Superior temporal gyrus (tissue), 1 donor: ENCODE measurements around the gene BLMH.

ENCODE experiments used
- DNase-seq: peaks from one replicate; pipeline ENCODE4 v3.0.0-alpha.2; 2016; ENCODE audit errors: extremely low spot score

The BLMH gene, protein sequence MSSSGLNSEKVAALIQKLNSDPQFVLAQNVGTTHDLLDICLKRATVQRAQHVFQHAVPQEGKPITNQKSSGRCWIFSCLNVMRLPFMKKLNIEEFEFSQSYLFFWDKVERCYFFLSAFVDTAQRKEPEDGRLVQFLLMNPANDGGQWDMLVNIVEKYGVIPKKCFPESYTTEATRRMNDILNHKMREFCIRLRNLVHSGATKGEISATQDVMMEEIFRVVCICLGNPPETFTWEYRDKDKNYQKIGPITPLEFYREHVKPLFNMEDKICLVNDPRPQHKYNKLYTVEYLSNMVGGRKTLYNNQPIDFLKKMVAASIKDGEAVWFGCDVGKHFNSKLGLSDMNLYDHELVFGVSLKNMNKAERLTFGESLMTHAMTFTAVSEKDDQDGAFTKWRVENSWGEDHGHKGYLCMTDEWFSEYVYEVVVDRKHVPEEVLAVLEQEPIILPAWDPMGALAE

DNA sequence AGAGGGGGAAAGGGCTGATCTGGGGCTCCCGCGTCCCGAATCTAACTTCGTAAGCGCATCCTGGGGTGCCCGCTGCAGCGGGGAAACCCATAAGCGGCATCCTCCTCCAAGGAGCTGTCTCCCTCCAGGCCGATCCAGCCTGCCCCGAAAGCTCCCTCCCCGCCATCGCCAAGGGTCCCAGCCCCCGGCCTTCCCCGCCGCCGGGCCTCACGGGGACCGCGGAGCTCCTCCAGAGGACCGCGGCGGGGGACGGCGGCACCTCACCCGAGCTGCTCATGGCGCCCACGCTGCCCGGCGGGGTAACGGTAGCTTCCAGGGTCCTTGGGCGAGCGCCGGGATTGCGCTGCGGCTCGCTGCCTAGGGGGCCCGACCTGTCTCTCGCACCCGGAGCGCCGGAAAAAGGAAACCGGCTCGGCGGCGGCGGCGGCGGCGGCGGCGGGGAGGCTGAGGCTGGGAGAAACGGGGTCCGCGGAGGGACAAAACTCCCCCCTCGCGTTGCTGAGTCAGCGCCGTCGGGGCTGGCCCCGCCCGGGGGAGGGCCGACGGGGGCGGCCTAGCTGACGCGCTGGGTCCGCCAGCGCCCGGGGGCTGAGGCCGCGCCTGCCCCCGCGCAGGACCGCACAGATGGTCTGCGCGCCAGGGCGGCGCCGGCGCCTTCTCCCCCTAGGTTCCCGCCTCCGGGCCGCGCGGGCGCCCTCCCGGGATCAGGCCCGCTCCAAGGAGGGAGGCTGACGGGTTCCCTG is at the start of gene BLMH:
Gene BLMH, minus strand, starts transcription at position 402 of the 743 bp plus-strand sequence. Its CDS starts 125 bp downstream, at position 277.
- peak; percentile 73 for DNase-seq

- DNase-seq: no peak
Measured at GRCh38 chr17:30340801-30341356, 49.1 kb upstream of the BLMH start.

DNA sequence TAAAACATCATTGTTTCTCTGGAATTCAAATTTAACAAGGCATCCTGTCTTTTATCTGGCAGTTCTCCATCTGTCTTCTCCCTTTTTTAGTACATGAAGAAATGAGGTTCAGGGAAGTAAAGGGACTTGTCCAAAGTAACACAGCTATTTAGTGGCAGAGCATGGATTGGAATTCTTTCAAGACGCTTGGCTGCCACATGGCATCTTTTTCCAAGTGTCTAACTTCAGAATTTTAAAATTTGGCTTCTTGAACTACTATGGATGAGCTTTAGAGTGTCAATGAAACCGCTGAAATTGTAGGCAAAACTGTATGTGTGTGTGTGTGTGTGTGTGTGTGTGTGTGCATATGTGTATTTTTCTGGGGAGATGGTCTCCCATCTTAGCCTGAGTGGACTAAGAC is 47.3 kb upstream of the BLMH start:
- no peak for DNase-seq

DNA sequence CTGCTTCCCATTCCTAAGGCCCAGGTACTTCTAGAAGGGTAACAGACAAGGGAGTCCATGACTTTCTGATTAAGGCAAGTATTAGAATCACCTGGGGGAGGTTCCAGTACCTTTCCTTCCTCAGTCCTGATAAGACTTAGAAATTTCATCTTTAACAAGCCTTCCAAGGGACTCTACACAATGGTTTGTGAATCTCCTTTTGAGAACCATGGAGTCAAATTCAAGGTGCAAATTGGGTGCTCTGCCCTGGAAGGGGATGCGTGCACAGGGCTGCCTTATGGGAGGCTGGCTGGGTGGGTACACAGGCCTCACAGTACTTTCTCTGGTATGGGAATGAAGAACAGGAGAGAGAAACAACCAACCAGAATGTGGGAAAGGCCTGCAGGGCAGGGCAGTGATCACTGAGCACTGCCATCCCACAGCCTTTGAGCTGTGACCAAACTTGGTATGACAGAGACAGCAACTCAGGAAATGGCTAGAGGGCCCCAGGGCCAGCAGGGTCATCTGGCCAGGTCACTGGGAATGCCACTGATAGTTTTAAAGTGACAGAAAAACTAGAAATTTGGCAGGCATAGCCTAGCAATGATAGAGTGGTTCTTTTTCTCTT is 45.8 kb upstream of the BLMH start:
- DNase-seq: no peak

- no peak for DNase-seq
Measured at GRCh38 chr17:30336369-30337171, 44.8 kb upstream of the BLMH start.

DNA sequence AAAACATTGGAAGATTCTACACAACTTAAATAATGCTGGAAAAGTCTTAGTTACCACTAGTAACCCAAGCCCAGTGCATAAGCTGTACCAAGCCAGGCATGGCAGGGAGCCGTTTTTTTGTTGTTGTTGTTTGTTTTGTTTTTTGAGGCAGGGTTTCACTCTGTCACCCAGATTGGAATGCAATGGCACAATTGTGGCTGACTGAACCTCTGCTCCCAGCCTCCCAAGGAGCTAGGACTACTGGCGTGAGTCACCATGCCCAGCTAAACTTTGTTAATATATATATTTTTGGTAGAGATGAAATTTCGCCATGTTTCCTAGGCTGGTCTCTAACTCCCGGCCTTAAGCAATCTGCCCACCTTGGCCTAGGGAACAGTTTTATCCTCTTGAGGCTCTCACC is 42.7 kb upstream of the BLMH start:
- DNase-seq: no peak

- no peak for DNase-seq
Measured at GRCh38 chr17:30333503-30334360, 42.0 kb upstream of the BLMH start, which contains the start of gene TMIGD1. TSS of gene TMIGD1 (minus strand) at chr17:30334057. CDS start at chr17:30332133, 1,924 bp downstream.

GRCh38 chr17:30332057-30332542 is 40.4 kb upstream of the BLMH start:
- no peak for DNase-seq

DNA sequence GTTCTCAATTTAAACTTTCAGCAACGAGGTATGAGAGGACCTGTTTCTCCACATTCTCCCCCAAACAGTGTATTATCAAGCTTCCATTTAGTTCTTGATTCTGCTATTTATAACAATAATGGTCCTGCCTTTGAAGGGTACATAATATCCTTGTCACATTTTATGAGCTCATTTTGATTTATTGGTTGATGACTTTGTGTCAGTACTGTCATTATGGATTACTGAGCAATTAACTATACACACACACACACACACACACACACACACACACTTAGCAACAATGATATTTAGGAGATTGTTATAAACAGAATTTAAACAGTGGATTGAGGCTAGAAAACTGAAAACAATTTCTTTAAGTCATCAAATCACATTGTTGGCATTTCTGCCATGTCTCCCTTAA is 35.1 kb upstream of the BLMH start:
- no peak for DNase-seq

DNA sequence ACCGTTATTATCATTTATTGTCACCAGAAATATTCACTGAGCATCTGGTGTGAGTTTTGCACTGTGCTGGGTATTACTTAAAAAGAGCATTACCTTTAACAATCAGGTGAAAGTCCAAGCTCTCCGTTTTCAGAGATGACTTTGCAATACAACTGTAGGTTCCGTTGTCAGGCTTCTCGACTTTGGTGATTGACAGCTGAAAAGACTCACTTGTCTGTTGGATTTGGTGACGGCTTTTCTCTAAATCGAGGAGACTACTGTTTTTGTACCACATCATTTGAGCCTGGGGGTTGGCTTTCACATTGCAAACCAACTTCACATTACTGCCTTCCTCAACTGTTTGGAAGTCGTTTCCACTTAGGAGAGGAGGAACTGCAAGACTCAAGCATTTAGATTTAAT is 33.0 kb upstream of the BLMH start:
- DNase-seq: no peak

DNA sequence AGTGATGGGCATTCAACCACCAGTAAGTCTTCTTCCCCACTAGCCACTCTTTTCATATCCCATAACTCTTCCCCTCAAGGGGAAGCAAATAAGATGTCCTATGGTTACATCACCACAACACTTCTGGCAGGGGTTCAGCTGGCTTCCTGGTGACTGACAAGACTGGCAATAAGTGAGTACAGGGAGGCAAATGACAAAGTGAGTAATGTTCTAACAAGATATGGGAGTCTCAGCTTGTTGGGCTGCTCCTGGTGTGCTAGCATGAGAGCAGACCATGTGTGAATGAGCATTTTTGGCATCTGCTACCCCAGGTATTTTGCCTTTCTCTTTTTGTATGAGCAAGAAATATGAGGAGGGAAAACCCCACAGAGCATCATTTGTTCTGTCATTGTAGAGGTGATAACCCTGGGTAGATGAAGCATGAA is 32.2 kb upstream of the BLMH start:
- DNase-seq: no peak

DNA sequence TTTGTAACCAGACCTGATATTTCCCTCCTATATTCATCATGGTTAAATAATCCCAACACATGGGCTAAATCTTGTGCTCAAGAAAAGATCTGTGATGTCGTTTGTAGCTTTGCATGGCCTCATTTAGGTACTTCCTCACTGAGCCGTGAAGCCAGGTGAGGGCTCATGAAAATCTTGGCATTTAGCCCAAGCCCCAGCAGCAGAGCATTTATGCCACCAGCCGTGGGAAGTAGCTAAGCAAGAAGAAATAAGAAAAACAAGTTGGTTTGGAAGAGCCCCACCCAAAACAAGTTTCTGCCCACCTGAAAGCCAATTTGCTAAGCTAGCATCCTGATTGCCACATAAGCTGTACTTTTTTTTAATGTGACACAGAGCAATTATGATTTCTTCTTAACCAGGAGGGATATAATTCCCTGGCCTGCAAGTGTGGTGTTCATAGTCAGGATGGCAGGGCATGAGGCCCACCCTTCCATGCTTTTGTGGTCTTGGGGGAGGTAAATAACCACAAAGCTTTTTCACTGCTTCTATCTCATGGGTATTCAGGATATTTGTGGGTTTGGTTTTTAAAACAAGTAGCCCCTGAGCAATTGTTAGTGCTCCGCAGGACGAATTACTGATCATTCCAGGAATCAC is 31.6 kb upstream of the BLMH start:
- no peak for DNase-seq

DNA sequence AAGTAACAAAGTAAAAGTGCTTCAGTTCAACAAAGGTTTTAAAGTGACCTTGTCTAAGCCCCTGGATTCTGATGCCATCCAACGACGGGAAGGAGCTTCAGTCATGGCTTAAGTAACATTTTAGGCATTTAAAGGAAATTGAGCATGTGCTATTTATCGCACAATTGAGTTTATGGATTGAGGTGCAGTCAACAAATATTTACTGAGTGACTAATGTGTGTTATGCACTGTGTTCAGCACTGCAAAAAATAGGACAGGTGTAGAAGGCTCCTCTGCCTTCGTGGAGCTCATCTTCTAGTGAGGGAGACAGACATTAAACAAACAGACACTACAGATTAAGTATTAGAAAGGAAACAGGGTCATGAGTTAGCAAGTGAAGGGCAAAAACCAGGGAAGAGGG is 29.6 kb upstream of the BLMH start:
- DNase-seq: no peak

DNA sequence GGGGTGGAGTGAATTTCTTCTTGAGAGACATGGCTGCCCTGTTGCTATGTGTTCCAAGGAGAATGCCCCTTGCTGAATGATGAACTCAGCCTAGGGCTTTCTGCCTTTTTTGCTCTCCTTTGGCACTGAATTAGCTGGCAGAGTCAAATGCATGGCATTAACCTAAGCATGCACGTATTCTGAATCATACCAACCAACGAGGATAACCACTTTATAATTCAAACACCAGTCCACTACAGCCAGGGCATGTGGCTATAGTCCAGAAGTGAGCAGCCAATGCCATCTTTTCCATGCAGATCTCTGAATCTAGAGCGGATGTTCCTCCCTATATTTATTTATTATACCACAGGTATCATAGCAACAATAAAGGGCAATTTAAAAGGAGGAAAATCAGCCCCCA is 26.4 kb upstream of the BLMH start:
- DNase-seq: no peak

- no peak for DNase-seq
Measured at GRCh38 chr17:30316736-30317135, 25.0 kb upstream of the BLMH start.

DNA sequence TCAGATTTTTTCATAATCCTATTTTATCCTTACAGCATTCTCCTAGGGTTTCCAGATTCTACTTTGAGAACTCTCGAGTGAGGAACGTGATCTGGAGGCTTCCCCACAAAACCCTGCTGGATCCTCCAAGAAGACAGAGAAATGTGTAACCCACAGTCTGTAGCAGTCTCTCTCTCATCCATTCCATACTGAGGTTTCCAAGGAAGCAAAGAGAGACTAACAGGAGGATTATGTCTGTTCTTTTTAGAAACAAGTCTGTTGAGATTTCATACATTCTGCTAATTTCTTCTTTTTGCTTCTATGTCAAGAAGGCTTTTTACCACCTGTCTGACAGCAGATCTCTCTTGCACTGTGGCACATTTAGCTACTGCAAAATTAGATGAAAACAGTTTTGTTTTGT is 23.4 kb upstream of the BLMH start:
- DNase-seq: peak; percentile 26

- DNase-seq: no peak
Measured at GRCh38 chr17:30314474-30314873, 22.7 kb upstream of the BLMH start.

DNA sequence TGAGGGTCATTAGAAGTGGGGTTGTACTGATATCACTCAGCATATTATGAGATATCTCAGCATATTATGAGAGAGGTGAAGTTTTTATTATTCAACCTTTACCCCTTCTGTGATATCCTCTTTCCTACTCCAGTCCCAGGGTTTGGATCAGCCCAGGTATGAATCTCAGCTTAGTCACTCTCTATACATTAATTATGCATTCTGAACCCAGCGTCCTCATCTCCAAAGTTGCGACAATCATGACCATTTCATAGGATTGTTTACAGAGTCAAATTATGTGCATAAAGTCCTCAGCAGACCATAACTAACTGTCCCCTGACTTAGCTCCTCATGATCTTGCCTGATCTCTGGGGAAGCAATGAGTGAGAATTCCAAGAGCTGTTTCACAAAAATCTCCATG is 20.5 kb upstream of the BLMH start:
- DNase-seq: no peak

GRCh38 chr17:30310562-30310961 is 18.8 kb upstream of the BLMH start:
- no peak for DNase-seq

DNA sequence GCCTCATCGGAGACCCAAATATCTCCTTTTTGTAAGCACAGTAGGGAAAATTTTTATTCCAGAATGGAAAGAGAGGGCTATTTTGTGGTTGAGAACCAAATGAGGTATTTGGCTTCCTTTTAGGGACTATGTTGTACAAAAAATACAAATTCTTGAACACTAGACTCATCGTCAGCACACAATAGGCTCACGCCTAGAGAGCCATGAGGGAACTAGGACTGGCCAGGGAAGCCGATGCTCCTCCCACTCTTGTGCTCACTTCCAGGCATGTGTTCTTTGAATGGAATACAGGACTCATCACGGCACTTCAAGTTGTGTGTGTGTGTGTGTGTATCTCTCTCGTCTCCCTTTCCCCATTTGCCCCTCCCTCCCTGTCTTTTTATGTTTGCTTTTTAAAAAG is 17.8 kb upstream of the BLMH start:
- no peak for DNase-seq
